HG02870 (cell line): ENCODE results near the gene SPTB.

Experiments used
- ATAC-seq: cut with Tn5 transposase; IDR thresholded peaks from one replicate; pipeline ENCODE4 v1.9.1; 2021; ENCODE audit warnings: mild to moderate bottlenecking, moderate library complexity; ENCODE audit not compliant: unreplicated experiment

The SPTB gene

GRCh38 chr14:64732536-64733120 is 147.1 kb downstream of the SPTB start:
- ATAC-seq: no peak

- ATAC-seq: no peak
Measured at GRCh38 chr14:64732066-64732465, 147.6 kb downstream of the SPTB start.

GRCh38 chr14:64731141-64731581 is 148.5 kb downstream of the SPTB start:
- ATAC-seq: no peak

- ATAC-seq: no peak
Measured at GRCh38 chr14:64730681-64731080, 149.0 kb downstream of the SPTB start.

GRCh38 chr14:64730061-64730440 is 149.7 kb downstream of the SPTB start:
- ATAC-seq: no peak

- no peak for ATAC-seq
Measured at GRCh38 chr14:64729386-64730060, 150.2 kb downstream of the SPTB start.

- no peak for ATAC-seq
Measured at GRCh38 chr14:64728856-64729255, 150.9 kb downstream of the SPTB start.

- ATAC-seq: no peak
Measured at GRCh38 chr14:64728106-64728505, 151.6 kb downstream of the SPTB start.

GRCh38 chr14:64727551-64728071 is 152.1 kb downstream of the SPTB start:
- ATAC-seq: no peak

GRCh38 chr14:64726585-64726890 is 153.2 kb downstream of the SPTB start:
- no peak for ATAC-seq

- no peak for ATAC-seq
Measured at GRCh38 chr14:64725879-64726584, 153.7 kb downstream of the SPTB start.

GRCh38 chr14:64725261-64725815 is 154.4 kb downstream of the SPTB start:
- ATAC-seq: no peak

GRCh38 chr14:64724578-64724930 is 155.2 kb downstream of the SPTB start:
- no peak for ATAC-seq

- no peak for ATAC-seq
Measured at GRCh38 chr14:64723691-64724577, 155.8 kb downstream of the SPTB start.

GRCh38 chr14:64722842-64723447 is 156.8 kb downstream of the SPTB start:
- ATAC-seq: no peak

GRCh38 chr14:64721899-64722298 is 157.8 kb downstream of the SPTB start:
- ATAC-seq: no peak

- no peak for ATAC-seq
Measured at GRCh38 chr14:64721391-64721791, 158.3 kb downstream of the SPTB start.

GRCh38 chr14:64720131-64720576 is 159.6 kb downstream of the SPTB start:
- no peak for ATAC-seq

- no peak for ATAC-seq
Measured at GRCh38 chr14:64719601-64720000, 160.1 kb downstream of the SPTB start.

- no peak for ATAC-seq
Measured at GRCh38 chr14:64718762-64719161, 160.9 kb downstream of the SPTB start.
